Pancreas (tissue), 10 donors: Measurements from ENCODE around the gene SRPK3. TPM values are rescaled to one million over a fixed set of nuclear protein-coding genes. Genes with fewer than 3 reads are reported as not detected.

ENCODE experiments used
- ATAC-seq, 4 donors: fragments of 200-7000 bp; cut with Tn5 transposase; one replicate each; pipeline versions ENCODE4 v1.8.0 to v1.9.1; 2020; ENCODE audit warnings: mild to moderate bottlenecking in 4 of 4, moderate library complexity in 4 of 4
- DNase-seq, 6 donors: peaks; one replicate each; pipeline ENCODE4 v3.0.0-alpha.2; 2020
- FAIRE-seq: peaks from 2 replicates; lab custom pipeline; 2012; peaks lifted over from hg19 to GRCh38; lab: Jason Lieb, UNC
- H3K27ac ChIP-seq, 4 donors: fragments of 200-600 bp; sonication (generic); 1 replicate in 3 of 4; 2 replicates in 1 of 4; pipeline versions ENCODE4 v1.5.0 to v1.8.0; 2020
- H3K27me3 ChIP-seq, 4 donors: fragments of 200-600 bp; one replicate each; pipeline ENCODE4 v1.8.0; 2021
- H3K36me3 ChIP-seq, 3 donors: fragments of 200-600 bp; sonication (generic) in 1 of 3; one replicate each; pipeline versions ENCODE4 v1.5.0 to v1.8.0; 2020 to 2021
- H3K4me1 ChIP-seq, 3 donors: fragments of 200-600 bp; one replicate each; pipeline ENCODE4 v1.8.0; 2021
- H3K4me3 ChIP-seq, 4 donors: fragments of 200-600 bp; sonication (generic) in 2 of 4; one replicate each; pipeline versions ENCODE4 v1.5.0 to v1.8.0; 2020 to 2021
- H3K9me3 ChIP-seq, 4 donors: fragments of 200-600 bp; one replicate each; pipeline ENCODE4 v1.8.0; 2021
- WGBS, 2 donors: extraction: QIAGEN DNeasy Blood & Tissue Kit; methylation state at CpG; one replicate each; pipeline ENCODE4 v1.1.7; 2013; 5-methylcytosine and 5-hydroxymethylcytosine counted together
- intact Hi-C, 3 donors: fragments of 100-400 bp; cut with DNase I; formaldehyde crosslinking; loops; one replicate each; pipeline versions ENCODE4 v1.11.1 to v1.14.2; 2022
- polyA plus RNA-seq, 2 donors: library from polyadenylated mRNA; stranded (reverse); fragments of 200-250 nt; gene quantifications; one replicate each; pipeline ENCODE4 v1.2.3, GENCODE V29; 2013
- total RNA-seq, 6 donors: library from RNA; stranded (reverse); fragmentation: NEBNext Ultra II Directional in 4 of 6; extraction: Animal tissue kit (Norgen Biotek cat#: 25700) in 4 of 6; gene quantifications; one replicate each; pipeline versions ENCODE4 v1.2.1 to v1.2.4, GENCODE V29; 2021 to 2023
- TF ChIP-seq, protein P1 (sequence below), 4 donors: fragments of 200-600 bp; sonication (generic) in 3 of 4; IDR thresholded peaks; one replicate each; pipeline versions ENCODE4 v1.5.0 to v1.8.0; 2021; ENCODE audit warnings: antibody characterized with exemption in 4 of 4
- donor health status: healthy with polysubstance abuse.
- donor health status: DM: no; HTN: no; CAD: no; lungs with moderate emphysema.
- donor health status: DM: no; HTN: no; CAD: no.
- donor health status: control.
- donor health status: control.
- donor health status: Bipolar disorder and iron deficiency.
- donor health status: DM: yes; HTN: yes; CAD: no.
- donor health status: DM: no; HTN: no; CAD: no.
- donor health status: DM: no; HTN: no; CAD: no.
- donor health status: DM: yes; HTN: yes; CAD: no.

The SRPK3 gene, protein sequence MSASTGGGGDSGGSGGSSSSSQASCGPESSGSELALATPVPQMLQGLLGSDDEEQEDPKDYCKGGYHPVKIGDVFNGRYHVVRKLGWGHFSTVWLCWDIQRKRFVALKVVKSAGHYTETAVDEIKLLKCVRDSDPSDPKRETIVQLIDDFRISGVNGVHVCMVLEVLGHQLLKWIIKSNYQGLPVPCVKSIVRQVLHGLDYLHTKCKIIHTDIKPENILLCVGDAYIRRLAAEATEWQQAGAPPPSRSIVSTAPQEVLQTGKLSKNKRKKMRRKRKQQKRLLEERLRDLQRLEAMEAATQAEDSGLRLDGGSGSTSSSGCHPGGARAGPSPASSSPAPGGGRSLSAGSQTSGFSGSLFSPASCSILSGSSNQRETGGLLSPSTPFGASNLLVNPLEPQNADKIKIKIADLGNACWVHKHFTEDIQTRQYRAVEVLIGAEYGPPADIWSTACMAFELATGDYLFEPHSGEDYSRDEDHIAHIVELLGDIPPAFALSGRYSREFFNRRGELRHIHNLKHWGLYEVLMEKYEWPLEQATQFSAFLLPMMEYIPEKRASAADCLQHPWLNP
- under 1 TPM in 5 of 6 donors, not detected in 1; 0.12 to 0.38 (median 0.20) TPM for total RNA-seq
- polyA plus RNA-seq, result 1 to 10 TPM; 1.0 to 1.5 TPM

DNA sequence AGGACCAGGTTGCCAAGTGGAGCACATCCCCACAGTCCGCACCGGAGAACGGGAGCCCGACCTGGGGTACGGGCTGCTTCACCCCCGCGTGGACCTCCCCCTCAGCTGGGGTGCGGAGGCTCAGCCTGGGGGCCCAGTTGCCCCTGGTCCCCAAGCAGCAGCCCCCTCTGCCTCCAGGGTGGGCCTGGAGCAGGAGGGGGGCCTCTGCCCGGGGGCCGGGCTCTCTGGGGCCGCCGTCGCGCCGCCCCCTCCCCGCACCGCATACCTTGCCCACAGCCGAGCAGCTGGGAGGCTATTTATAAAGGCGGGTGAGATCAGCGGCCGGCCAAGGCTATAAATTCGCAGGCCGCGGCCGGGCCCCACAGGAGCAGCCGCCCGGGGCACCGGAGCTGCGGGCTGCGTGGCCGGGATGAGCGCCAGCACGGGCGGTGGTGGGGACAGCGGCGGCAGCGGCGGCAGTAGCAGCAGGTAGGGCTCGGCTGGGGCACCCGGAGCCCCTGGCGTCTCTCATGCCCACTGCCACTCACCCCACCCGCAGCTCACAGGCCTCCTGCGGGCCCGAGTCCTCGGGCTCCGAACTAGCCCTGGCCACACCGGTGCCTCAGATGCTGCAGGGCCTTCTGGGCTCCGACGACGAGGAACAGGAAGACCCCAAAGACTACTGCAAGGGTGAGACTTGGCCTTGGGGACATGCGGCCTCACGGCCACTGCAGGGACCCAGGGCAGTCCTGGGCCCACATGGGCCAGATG, at the start of gene SRPK3:
TSS of gene SRPK3 (plus strand) at position 364 of the 750 bp plus-strand sequence. CDS start at position 410, 46 bp downstream.
- ATAC-seq (peak; percentile 13 to 52 (median 42)), DNase-seq (peak in 2 of 6 donors; percentile 43 to 76), FAIRE-seq (no peak)
- WGBS, 2 donors, result 18 to 53% methylated on average over 52 of the region's 52 CpGs
- intact Hi-C loops, result no loop called here
- Histone ChIP-seq H3K36me3 (peaks cover 0 to 7% (median 0%) of the 10 kb centered on the region in 3 donors), H3K27ac (no peak within 1 kb of the TSS), H3K4me3 (no peak within 1 kb of the TSS), H3K27me3 (no peaks in the 10 kb centered on the region), H3K9me3 (no peaks in the 10 kb centered on the region), H3K4me1 (no peaks in the 10 kb centered on the region)
- TF ChIP-seq, protein P1, sequence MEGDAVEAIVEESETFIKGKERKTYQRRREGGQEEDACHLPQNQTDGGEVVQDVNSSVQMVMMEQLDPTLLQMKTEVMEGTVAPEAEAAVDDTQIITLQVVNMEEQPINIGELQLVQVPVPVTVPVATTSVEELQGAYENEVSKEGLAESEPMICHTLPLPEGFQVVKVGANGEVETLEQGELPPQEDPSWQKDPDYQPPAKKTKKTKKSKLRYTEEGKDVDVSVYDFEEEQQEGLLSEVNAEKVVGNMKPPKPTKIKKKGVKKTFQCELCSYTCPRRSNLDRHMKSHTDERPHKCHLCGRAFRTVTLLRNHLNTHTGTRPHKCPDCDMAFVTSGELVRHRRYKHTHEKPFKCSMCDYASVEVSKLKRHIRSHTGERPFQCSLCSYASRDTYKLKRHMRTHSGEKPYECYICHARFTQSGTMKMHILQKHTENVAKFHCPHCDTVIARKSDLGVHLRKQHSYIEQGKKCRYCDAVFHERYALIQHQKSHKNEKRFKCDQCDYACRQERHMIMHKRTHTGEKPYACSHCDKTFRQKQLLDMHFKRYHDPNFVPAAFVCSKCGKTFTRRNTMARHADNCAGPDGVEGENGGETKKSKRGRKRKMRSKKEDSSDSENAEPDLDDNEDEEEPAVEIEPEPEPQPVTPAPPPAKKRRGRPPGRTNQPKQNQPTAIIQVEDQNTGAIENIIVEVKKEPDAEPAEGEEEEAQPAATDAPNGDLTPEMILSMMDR (IDR thresholded peaks at IDR 0.05), result no peak

DNA sequence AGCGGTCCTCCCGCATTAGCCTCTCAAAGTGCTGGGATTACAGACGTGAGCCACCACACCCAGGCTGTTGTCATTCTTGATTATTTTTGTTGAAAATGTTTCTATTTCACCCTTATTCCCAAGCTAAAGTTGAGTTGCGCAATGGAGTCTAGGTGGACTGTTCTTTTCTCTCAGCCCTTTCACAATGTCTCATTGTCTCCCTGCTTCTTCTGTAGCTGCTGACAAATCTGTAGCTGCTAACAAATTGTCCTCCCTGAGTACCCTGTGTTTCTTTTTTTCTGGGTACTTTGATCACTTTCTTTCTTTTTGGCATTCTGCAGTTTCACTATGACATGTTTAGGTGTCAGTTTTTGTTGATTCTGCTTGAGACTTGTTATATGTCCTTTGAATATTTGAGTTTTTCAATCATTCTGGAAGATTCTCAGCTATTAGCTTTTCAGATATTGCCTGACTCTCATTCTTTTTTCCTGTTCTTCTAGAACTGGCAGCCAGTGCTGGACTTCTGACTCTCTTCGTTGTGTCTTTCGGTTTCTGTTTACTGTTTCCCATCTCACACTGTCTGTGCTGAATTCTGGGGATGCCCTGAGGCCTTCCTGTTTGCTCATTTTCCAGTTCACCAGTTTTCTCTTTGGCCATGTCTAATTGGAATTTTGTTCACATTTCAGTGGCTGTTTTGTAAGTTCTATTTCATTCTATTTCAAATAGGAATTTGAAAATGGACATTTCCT, 49.6 kb upstream of the SRPK3 start:
- intact Hi-C loops, result no loop called here
- H3K9me3 ChIP-seq, result no peaks in the 10 kb centered on the region
- ATAC-seq, result no peak
- H3K27ac ChIP-seq, result no peak overlapping the region
- FAIRE-seq, result no peak
- H3K4me3 ChIP-seq, result no peak overlapping the region
- TF ChIP-seq, protein P1 (IDR thresholded peaks at IDR 0.05), result no peak
- no peak for DNase-seq
- H3K27me3 ChIP-seq, result no peaks in the 10 kb centered on the region
- no peaks in the 10 kb centered on the region for H3K36me3 ChIP-seq
- H3K4me1 ChIP-seq, result peaks cover 0 to 9% (median 0%) of the 10 kb centered on the region in 3 donors
- WGBS, 2 donors, result 85 to 91% methylated on average over 6 of the region's 6 CpGs

DNA sequence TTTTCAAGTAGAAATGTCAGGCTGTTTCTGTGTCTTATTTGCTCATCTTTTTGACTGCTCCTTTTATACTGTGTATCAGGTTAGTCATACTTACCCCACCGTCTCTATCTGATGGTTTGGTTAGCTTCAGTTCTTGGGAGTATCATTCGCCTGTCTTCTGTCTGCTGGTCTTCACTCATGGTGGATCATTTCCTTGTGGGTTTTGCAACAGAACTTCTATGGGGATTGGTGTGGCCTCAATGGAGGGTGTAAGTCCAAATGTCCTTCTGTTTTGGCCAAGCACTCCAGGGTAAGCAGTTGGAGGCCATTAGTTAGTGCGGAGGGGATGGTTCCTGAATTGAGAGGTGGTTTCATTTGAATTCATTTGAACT, 49.0 kb upstream of the SRPK3 start:
- Histone ChIP-seq H3K9me3 (no peaks in the 10 kb centered on the region), H3K4me3 (no peak overlapping the region), H3K36me3 (no peaks in the 10 kb centered on the region), H3K27ac (no peak overlapping the region), H3K4me1 (peaks cover 0 to 9% (median 0%) of the 10 kb centered on the region in 3 donors), H3K27me3 (no peaks in the 10 kb centered on the region)
- FAIRE-seq (no peak), DNase-seq (no peak), ATAC-seq (no peak)
- TF ChIP-seq, protein P1 (IDR thresholded peaks at IDR 0.05), result no peak
- 88 to 93% methylated on average over 3 of the region's 3 CpGs for WGBS, 2 donors
- intact Hi-C loops, result no loop called here

DNA sequence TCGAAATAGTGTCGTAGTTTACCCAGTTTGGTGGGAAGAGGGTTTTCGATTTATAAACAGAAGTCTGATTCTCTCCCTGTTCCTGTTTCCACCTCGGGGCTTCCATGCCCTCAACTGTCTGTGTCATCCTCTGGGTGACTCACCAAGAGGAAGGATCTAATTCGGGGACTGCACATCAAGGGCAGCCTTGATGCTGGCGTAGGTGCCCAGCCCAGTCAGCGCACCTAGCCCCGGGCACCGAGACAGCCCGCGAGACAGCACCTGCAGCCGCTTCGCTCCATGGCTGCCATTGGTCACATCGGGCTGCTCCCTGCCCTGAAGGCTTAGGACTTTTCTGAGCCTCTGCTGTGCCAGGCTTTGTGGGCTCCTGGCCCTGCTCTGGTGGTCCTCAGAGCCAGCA, 48.4 kb upstream of the SRPK3 start:
- Histone ChIP-seq H3K4me1 (peaks cover 0 to 9% (median 0%) of the 10 kb centered on the region in 3 donors), H3K4me3 (no peak overlapping the region), H3K36me3 (no peaks in the 10 kb centered on the region), H3K9me3 (no peaks in the 10 kb centered on the region), H3K27ac (no peak overlapping the region), H3K27me3 (no peaks in the 10 kb centered on the region)
- peak in 1 of 6 donors; percentile 46 for DNase-seq
- TF ChIP-seq, protein P1 (IDR thresholded peaks at IDR 0.05), result no peak
- FAIRE-seq, result no peak
- peak in 2 of 4 donors; percentile 9 to 22 for ATAC-seq
- WGBS, 2 donors, result 93 to 96% methylated on average over 14 of the region's 14 CpGs
- intact Hi-C loops, result no loop called here
